Gastroesophageal sphincter (tissue), 3 donors: ENCODE measurements around the gene RFC1.

Source experiments
- EP300 ChIP-seq: sonication (generic); formaldehyde crosslinking; IDR thresholded peaks from one replicate; pipeline ENCODE4 v1.6.1; 2017; ENCODE audit warnings: antibody characterized with exemption, mild to moderate bottlenecking
- POLR2A ChIP-seq, 2 donors: fragments of 450-650 bp; IDR thresholded peaks; one replicate each; pipeline ENCODE4 v1.6.1; 2017; ENCODE audit warnings: antibody characterized with exemption in 2 of 2, mild to moderate bottlenecking in 2 of 2, moderate library complexity in 1 of 2
- POLR2AphosphoS5 ChIP-seq: sonication (generic); formaldehyde crosslinking; IDR thresholded peaks from one replicate; pipeline ENCODE4 v1.6.1; 2017; ENCODE audit warnings: antibody characterized with exemption
- TF ChIP-seq, protein P1 (sequence below), 4 experiments: fragments of 200-600 bp in 2 of 4; fragments of 450-650 bp in 2 of 4; sonication (generic) in 1 of 4; IDR thresholded peaks; one replicate each; pipeline ENCODE4 v1.5.1; 2017 to 2019; ENCODE audit warnings: antibody characterized with exemption in 4 of 4, mild to moderate bottlenecking in 2 of 4, moderate library complexity in 2 of 4

GRCh38 chr4:39337841-39338240 lies 28.3 kb downstream of the RFC1 start:
- no peak for TF ChIP-seq POLR2AphosphoS5
- TF ChIP-seq, protein P1, sequence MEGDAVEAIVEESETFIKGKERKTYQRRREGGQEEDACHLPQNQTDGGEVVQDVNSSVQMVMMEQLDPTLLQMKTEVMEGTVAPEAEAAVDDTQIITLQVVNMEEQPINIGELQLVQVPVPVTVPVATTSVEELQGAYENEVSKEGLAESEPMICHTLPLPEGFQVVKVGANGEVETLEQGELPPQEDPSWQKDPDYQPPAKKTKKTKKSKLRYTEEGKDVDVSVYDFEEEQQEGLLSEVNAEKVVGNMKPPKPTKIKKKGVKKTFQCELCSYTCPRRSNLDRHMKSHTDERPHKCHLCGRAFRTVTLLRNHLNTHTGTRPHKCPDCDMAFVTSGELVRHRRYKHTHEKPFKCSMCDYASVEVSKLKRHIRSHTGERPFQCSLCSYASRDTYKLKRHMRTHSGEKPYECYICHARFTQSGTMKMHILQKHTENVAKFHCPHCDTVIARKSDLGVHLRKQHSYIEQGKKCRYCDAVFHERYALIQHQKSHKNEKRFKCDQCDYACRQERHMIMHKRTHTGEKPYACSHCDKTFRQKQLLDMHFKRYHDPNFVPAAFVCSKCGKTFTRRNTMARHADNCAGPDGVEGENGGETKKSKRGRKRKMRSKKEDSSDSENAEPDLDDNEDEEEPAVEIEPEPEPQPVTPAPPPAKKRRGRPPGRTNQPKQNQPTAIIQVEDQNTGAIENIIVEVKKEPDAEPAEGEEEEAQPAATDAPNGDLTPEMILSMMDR (IDR thresholded peaks at IDR 0.05): no peak
- TF ChIP-seq POLR2A (IDR thresholded peaks at IDR 0.05): no peak
- no peak for TF ChIP-seq EP300
